GM21423 (cell line): ENCODE measurements around the gene TXK.

Experiments used
- ATAC-seq: cut with Tn5 transposase; IDR thresholded peaks from one replicate; pipeline ENCODE4 v1.9.1; 2021; ENCODE audit warnings: mild to moderate bottlenecking, moderate library complexity; ENCODE audit not compliant: unreplicated experiment

Gene TXK

GRCh38 chr4:48064349-48064748, 69.7 kb downstream of the TXK start:
- peak; percentile 47 for ATAC-seq

DNA sequence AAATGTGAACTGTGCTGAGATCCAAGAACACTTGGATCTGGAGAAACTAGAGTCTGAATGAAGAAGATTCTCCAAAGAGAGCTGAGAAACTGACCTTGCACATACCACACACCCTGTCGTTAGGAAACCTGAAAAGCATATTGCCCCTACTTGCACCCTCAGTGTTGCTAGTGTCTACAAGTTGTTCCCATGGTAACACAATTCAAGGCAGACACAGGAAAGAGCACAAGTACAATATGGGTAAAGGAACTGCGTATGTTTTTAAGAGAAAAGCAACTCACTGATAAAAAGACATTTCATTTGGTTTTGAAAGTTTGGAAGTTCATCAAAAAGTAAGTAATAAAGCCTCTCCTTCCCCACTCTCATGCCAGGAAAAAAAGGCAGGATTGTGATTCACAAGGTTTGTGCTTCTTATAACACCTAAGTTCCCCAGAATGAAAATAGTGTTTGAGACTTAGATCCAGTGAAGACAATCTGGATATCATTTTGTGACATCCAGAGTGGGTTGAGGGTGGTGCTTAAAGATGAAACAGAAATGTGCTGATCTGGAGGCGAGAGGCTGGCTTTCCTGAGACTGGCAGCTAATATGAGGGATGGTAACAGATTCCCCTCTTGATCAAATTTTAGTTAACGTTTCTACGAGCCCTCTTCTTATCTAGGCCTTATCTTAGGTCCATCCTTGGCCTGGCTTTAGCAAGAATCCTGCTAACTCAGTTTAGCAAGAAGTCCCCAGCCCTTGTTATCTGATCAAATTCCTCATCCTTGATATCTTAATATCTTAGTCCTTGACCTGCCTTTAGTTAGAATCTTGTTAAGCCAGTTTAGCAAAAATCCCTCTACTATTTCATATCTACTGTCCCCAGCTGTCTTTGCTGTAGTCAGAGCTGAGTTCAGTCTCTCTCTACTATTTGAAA, 75.2 kb downstream of the TXK start:
- no peak for ATAC-seq

DNA sequence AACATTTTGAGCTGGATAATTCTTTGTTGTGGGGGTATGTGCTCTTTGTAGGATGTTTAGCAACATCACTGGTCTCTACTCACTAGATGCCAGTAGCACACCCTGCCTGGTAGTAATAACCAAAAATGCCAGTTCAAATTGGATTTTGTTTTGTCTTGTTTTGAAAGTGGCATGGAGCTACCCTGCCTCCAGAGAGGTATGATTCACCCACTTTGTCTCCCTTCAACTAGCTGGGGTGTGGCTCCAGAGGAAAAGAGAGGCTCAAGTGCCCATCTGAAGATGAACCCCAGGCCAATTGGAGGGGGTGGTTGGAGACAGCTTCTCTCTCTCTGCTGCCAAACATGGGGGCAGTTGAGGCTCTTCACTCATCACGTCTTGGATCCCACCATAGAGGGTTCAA, 83.0 kb downstream of the TXK start:
- no peak for ATAC-seq

DNA sequence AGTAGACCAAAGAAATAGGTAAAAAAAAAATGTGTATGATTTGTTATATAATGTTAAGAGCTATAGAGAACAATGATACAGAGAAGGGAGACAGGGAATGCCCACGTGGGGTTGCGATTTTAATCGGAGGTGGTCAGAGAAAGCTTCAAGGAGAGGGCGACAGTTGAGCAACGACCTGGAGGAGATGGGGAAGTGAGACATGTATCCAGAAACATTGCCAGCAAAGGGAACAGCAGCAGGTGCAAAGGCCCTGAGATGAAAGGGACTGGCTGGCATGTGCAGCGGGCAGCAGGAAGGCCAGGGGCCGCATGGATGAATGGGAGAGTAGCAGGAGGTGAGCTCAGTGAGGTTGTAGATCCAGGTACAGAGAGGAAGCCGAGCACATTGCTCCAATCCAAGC, 84.6 kb downstream of the TXK start:
- ATAC-seq, result no peak

DNA sequence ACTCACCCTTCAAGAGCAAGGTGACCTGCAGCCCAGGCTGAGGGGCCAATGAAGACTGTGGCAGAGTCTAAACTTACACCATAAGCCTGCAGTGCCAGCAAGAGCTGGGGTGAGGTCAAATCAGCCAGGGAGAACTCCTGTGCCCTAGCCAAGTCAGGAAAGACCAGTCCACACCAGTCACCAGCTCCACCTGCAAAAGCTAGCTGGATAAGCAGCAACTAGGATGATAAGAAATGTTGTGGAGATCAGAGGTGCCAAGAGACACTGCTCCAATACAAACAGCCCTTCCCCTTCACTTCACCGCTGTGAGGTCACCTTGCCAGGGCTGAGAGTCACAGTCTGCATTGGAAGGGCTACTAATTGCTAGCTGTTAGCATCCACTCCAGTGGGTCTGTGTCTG, 86.2 kb downstream of the TXK start:
- no peak for ATAC-seq

- peak; percentile 97 for ATAC-seq
Measured at GRCh38 chr4:48047421-48047844, 86.6 kb downstream of the TXK start.

DNA sequence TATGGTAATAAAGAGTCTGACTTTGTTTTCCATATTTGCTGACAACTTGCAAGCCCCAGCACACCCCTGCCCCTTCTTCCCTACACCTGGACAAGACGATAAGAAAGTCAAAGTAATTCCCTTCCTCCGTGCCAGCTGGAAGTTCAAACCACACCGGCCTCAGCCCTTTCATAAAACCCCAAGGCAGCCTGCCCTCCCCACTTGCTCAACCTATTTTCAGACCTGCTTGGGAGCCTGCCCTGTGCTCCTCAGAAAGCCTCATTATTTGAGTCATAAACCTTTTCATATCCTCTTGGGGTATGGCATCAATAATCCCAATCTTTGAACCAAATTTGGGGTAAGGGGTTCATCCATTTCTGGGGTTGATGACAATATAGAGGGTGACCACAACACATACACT, 88.0 kb downstream of the TXK start:
- no peak for ATAC-seq

DNA sequence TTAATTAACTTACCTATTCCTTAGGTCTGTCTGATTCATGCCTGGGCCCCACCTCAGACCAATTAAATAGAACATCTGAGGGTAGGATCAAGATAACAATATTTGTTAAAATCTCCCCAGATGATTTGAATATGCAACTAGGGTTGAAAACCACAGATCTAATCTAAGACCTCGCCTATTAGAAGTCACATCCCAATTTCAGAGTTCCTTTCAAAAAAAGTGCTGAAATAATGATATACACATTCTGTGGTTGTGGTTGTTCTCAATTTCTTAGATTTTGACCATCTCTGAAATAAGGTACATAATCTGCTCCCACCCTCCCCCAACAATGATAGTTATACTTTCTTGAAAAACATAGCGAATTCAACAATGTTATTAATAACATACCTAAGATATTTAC, 89.8 kb downstream of the TXK start:
- ATAC-seq, result no peak

DNA sequence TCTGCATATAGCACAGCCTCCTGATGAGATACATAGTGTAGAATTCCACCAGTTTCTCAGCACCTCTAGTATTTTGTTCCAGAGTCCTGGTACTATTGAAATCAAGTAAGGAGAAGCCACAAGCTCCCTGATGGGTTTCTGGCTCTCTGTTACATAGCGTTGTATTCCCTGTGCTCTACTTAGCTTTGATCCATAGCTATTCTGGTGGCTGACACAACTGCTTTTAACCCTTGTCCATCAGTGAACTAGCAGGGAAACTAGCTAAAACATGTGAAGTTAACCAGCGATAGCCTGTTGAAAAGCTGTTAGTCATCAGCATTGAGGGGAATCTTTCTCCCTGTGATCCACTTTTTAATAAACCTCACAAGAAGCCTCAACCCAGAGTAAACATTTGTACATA, 90.5 kb downstream of the TXK start:
- no peak for ATAC-seq

GRCh38 chr4:48042979-48043461, 91.0 kb downstream of the TXK start:
- ATAC-seq, result peak; percentile 24

- ATAC-seq, result no peak
Measured at GRCh38 chr4:48041535-48042137, 92.4 kb downstream of the TXK start.

DNA sequence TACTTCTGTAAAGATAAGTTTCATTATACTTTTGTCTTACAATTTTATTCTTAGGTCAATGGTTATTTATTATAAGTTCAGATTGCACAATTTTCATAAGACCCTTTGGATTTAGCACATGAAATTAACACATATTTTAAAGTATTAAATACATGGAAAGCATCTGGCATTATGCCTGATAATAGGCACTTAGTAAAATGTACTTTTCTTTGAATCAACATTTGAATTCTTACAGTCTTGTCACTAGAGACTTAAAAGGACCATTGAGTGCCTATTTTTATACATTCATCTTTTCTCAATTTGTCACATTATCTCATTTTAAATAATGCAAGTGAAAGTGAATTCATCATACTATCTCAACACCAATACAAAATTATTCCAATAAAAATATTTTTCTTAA, 94.5 kb downstream of the TXK start:
- no peak for ATAC-seq

- ATAC-seq, result no peak
Measured at GRCh38 chr4:48038666-48039065, 95.4 kb downstream of the TXK start.

GRCh38 chr4:48037117-48037462, 97.0 kb downstream of the TXK start:
- no peak for ATAC-seq

DNA sequence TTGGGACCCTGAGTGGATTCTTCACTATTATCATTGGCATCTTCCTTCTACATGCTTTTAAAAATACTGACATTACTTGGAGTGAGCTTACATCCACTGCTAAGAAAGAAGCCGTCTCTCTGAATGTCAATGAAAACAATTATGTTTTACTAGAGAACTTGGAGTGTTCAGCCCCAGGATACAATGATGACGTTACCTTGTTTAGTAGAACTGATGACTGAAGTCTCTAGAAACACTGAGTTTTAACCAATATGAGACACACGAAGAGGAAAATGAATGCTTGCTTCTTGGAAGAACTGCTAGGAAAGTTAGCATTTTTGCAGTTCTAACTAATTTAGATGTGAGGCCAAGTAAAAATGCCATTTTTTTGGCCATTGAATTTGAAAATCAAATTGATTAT, 98.1 kb downstream of the TXK start:
- no peak for ATAC-seq

DNA sequence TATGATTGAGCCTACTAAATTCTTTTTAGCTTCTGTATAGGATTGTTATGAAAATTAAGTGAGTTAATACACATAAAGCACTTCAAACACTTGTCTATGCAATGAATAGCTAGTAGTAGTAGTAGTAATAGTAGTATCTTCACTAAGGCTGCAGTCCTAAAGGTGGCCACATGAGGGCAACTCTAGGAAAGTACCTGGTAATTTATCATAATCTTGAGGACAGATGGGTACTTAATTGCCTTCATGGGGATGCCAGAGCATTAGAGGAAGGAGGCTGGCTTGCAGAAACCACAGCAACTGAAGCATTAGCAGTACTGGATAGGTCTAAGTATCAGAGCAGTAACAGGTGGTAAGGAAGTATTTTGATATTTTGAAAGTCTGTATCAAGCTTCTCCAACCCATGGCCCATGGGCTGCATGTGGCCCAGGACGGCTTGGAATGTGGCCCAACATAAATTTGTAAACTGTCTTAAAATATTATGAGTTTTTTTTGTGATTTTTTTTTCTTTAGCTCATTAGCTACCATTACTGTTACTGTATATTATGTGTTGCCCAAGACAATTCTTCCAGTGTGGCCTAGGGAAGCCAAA, 100.1 kb downstream of the TXK start:
- ATAC-seq, result peak; percentile 40

DNA sequence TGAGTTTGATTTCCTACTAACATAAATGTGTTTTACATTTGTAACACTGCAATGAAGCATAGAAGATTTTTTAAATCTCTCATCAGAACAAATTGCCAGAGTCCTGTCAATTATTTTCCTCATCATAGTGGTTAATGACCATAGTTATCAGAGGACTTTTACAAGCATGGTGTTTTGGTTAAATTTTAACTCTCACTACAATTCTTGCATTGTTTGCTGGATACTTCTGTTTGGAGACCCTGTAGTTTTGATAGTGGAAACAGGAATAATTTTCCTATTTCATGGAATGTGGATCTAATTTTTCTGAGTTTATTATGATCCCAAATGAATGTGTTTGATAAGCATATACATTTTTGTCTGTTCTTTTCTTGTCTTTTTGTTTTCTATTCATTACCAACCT, 100.6 kb downstream of the TXK start:
- ATAC-seq, result no peak

DNA sequence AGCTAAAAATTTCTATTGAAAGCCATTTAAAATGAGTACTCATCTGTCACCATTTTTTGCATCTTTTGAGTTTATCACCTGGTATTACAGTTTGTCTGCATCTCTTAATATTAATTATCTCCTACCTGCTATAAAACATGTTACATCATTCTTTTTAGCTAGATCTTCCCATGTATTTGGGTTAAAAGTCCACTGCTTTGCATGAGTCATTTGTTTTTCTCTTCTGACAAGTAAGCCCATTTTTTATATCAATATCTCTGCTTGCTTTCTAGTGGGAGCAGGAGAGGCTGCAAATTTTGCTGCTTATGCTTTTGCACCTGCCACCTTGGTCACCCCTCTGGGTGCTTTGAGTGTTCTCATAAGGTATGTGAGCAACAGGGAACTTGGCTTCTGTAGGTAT, 101.3 kb downstream of the TXK start:
- no peak for ATAC-seq

GRCh38 chr4:48031802-48032525, 102.1 kb downstream of the TXK start:
- no peak for ATAC-seq

DNA sequence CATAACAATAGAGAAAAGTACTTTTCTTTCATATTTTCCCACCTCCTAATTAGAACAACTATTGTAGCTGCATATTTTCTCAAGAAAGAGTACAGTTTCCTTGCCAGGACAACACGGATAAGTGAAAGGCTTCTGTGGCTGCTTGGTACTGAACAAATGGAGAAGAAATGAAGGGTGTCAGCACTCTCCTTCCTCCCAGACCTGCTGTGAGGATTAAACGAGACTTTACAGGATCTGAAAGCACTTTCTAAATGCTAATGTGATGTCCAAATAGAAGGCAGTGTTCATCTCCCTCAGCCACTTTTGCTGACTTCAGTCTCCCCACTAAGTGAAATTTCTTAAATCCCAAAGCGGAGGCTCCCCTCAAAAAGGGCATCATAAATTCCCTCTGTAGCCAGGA, 103.6 kb downstream of the TXK start:
- ATAC-seq, result no peak

GRCh38 chr4:48028696-48029095, 105.4 kb downstream of the TXK start:
- ATAC-seq, result peak; percentile 54
